ENCODE data around the gene NAT9. TPM values are rescaled to one million over a fixed set of nuclear protein-coding genes. Genes with fewer than 3 reads are reported as not detected.

The NAT9 gene
- total and polyA plus RNA-seq, 4 experiments from 2014 or later = 11.9 to 70.3 (median 39.6) TPM

- Mint-ChIP-seq H3K4me1 (peaks cover 40 to 82% (median 58%) of the 10 kb centered on the region in 4 donors), H3K27me3 (no peaks in the 10 kb centered on the region), H3K9me3 (no peaks in the 10 kb centered on the region), H3K27ac (peak overlapping the region; percentile 88 to 97 (median 94)), H3K4me3 (peak overlapping the region; percentile 90 to 99 (median 98)), H3K36me3 (peaks cover 30 to 52% of the 10 kb centered on the region in 2 donors)
- Histone ChIP-seq H3K36me3 (ENCODE audit: insufficient read depth, low read length) (peaks cover 5% of the 10 kb centered on the region), H3K27ac (ENCODE audit: low read depth, low read length) (peak overlapping the region; percentile 16), H3K9me3 (ENCODE audit: control insufficient read depth in 1 of 2, low read length in 2 of 2) (no peaks in the 10 kb centered on the region), H3K4me1 (ENCODE audit: insufficient read depth, low read length) (peaks cover 73% of the 10 kb centered on the region), H3K4me3 (ENCODE audit: low read length in 2 of 2) (no peak overlapping the region), H3K27me3 (ENCODE audit: insufficient read depth, low read length) (no peaks in the 10 kb centered on the region)
- ChIA-PET CTCF (ENCODE audit: partially characterized antibody) (interaction anchor here (1.1 to 9.4 kb wide), 5 partner anchors 6 to 95 kb away, joined by 7 to 128 read pairs (median 31); partner anchors contain the start of gene NAT9), POLR2A (ENCODE audit: partially characterized antibody) (interaction anchor here (1.2 to 20.4 kb wide), 6 partner anchors 8 to 22 kb away, joined by 3 to 489 read pairs (median 102); partner anchors contain the start of genes NAT9 and RAB37)
- no peak for DNase-seq
- intact Hi-C loops (cut with micrococcal nuclease) = no loop called here
Observed at GRCh38 chr17:74752415-74752814, 23.7 kb downstream of the NAT9 start.

GRCh38 chr17:74750327-74751069 is 25.6 kb downstream of the NAT9 start:
- POLR2A ChIA-PET (ENCODE audit: partially characterized antibody) = interaction anchor here (1.0 to 20.4 kb wide), 14 partner anchors 9 to 123 kb away, joined by 3 to 489 read pairs (median 6); partner anchors contain the start of genes FDXR, NAT9 and RAB37
- Mint-ChIP-seq H3K9me3 (no peaks in the 10 kb centered on the region), H3K4me1 (peaks cover 43 to 85% (median 61%) of the 10 kb centered on the region in 4 donors), H3K27ac (peak overlapping the region; percentile 88 to 98 (median 95)), H3K27me3 (no peaks in the 10 kb centered on the region), H3K36me3 (peaks cover 30 to 51% of the 10 kb centered on the region in 2 donors), H3K4me3 (peak overlapping the region; percentile 90 to 99 (median 98))
- peaks cover 73% of the 10 kb centered on the region for H3K4me1 ChIP-seq (ENCODE audit: insufficient read depth, low read length)
- CTCF ChIA-PET (ENCODE audit: partially characterized antibody) = interaction anchor here (0.6 to 8.8 kb wide), 12 partner anchors 9 to 169 kb away, joined by 3 to 115 read pairs (median 14); partner anchors contain the start of genes NAT9 and RAB37
- peak overlapping the region; percentile 64 to 92 for H3K4me3 ChIP-seq (ENCODE audit: low read length in 2 of 2)
- H3K36me3 ChIP-seq (ENCODE audit: insufficient read depth, low read length) = no peaks in the 10 kb centered on the region
- H3K27me3 ChIP-seq (ENCODE audit: insufficient read depth, low read length) = no peaks in the 10 kb centered on the region
- H3K9me3 ChIP-seq (ENCODE audit: control insufficient read depth in 1 of 2, low read length in 2 of 2) = no peaks in the 10 kb centered on the region
- H3K27ac ChIP-seq (ENCODE audit: low read depth, low read length) = peak overlapping the region; percentile 80
- intact Hi-C loops (cut with micrococcal nuclease) = loop anchor here (1.0 kb wide), 1 partner anchor 9 kb away; no protein-coding TSS in a partner anchor
- DNase-seq = peak in 1 of 5 donors; percentile 39

GRCh38 chr17:74750039-74750326 is 26.2 kb downstream of the NAT9 start:
- POLR2A ChIA-PET (ENCODE audit: partially characterized antibody) = interaction anchor here (1.0 to 20.4 kb wide), 12 partner anchors 8 to 123 kb away, joined by 3 to 489 read pairs (median 6); partner anchors contain the start of genes FDXR, NAT9 and RAB37
- H3K36me3 Mint-ChIP-seq = peaks cover 26 to 46% of the 10 kb centered on the region in 2 donors
- H3K27me3 ChIP-seq (ENCODE audit: insufficient read depth, low read length) = no peaks in the 10 kb centered on the region

GRCh38 chr17:74749279-74750038 is 26.7 kb downstream of the NAT9 start:
- H3K27ac ChIP-seq (ENCODE audit: low read depth, low read length) = peak overlapping the region; percentile 80
- no peaks in the 10 kb centered on the region for H3K9me3 Mint-ChIP-seq
- no peaks in the 10 kb centered on the region for H3K9me3 ChIP-seq (ENCODE audit: control insufficient read depth in 1 of 2, low read length in 2 of 2)
- H3K27ac Mint-ChIP-seq = peak overlapping the region; percentile 88 to 98 (median 94)
- H3K4me3 Mint-ChIP-seq = peak overlapping the region; percentile 90 to 99 (median 98)
- peaks cover 38 to 81% (median 56%) of the 10 kb centered on the region in 4 donors for H3K4me1 Mint-ChIP-seq
- peaks cover 73% of the 10 kb centered on the region for H3K4me1 ChIP-seq (ENCODE audit: insufficient read depth, low read length)
- no peaks in the 10 kb centered on the region for H3K27me3 ChIP-seq (ENCODE audit: insufficient read depth, low read length)
- peak overlapping the region; percentile 64 to 92 for H3K4me3 ChIP-seq (ENCODE audit: low read length in 2 of 2)
- intact Hi-C loops (cut with micrococcal nuclease) = no loop called here
- H3K36me3 Mint-ChIP-seq = peaks cover 24 to 42% of the 10 kb centered on the region in 2 donors
- POLR2A ChIA-PET (ENCODE audit: partially characterized antibody) = interaction anchor here (1.0 to 20.4 kb wide), 11 partner anchors 8 to 124 kb away, joined by 3 to 489 read pairs (median 6); partner anchors contain the start of genes FDXR, NAT9 and RAB37
- peak in 2 of 5 donors; percentile 40 to 69 for DNase-seq
- no peaks in the 10 kb centered on the region for H3K36me3 ChIP-seq (ENCODE audit: insufficient read depth, low read length)
- no peaks in the 10 kb centered on the region for H3K27me3 Mint-ChIP-seq
- CTCF ChIA-PET (ENCODE audit: partially characterized antibody) = interaction anchor here (0.6 to 8.8 kb wide), 15 partner anchors 8 to 170 kb away, joined by 3 to 115 read pairs (median 8); partner anchors contain the start of genes FDXR, NAT9 and RAB37

More at GRCh38 chr17:74750039-74750326, 26.2 kb downstream of the NAT9 start:
- H3K4me3 ChIP-seq (ENCODE audit: low read length in 2 of 2) = peak overlapping the region; percentile 64 to 92
- Mint-ChIP-seq H3K4me1 (peaks cover 38 to 81% (median 56%) of the 10 kb centered on the region in 4 donors), H3K9me3 (no peaks in the 10 kb centered on the region), H3K4me3 (peak overlapping the region; percentile 90 to 99 (median 98)), H3K27me3 (no peaks in the 10 kb centered on the region), H3K27ac (peak overlapping the region; percentile 88 to 98 (median 94))
- peak overlapping the region; percentile 80 for H3K27ac ChIP-seq (ENCODE audit: low read depth, low read length)
- CTCF ChIA-PET (ENCODE audit: partially characterized antibody) = interaction anchor here (0.6 to 8.8 kb wide), 13 partner anchors 8 to 170 kb away, joined by 3 to 115 read pairs (median 12); partner anchors contain the start of genes NAT9 and RAB37
- H3K4me1 ChIP-seq (ENCODE audit: insufficient read depth, low read length) = peaks cover 73% of the 10 kb centered on the region
- H3K36me3 ChIP-seq (ENCODE audit: insufficient read depth, low read length) = no peaks in the 10 kb centered on the region
- no peaks in the 10 kb centered on the region for H3K9me3 ChIP-seq (ENCODE audit: control insufficient read depth in 1 of 2, low read length in 2 of 2)
- DNase-seq = no peak
- intact Hi-C loops (cut with micrococcal nuclease) = no loop called here

GRCh38 chr17:74748529-74749278 is 27.4 kb downstream of the NAT9 start, which contains the start of gene NHERF1:
Gene NHERF1 (plus strand): TSS chr17:74748628. CDS start chr17:74748847, 219 bp downstream.
- Mint-ChIP-seq H3K9me3 (no peaks in the 10 kb centered on the region), H3K27me3 (no peaks in the 10 kb centered on the region), H3K4me1 (peaks cover 43 to 81% (median 60%) of the 10 kb centered on the region in 4 donors), H3K36me3 (peaks cover 24 to 39% of the 10 kb centered on the region in 2 donors), H3K27ac (peak within 1 kb of the TSS; percentile 88 to 98 (median 94)), H3K4me3 (peak within 1 kb of the TSS; percentile 90 to 99 (median 98))
- H3K4me3 ChIP-seq (ENCODE audit: low read length in 2 of 2) = peak within 1 kb of the TSS; percentile 64 to 92
- intact Hi-C loops (cut with micrococcal nuclease) = loop anchor here (1.0 kb wide), 3 partner anchors 22 to 125 kb away; partner anchors contain the start of gene NAT9
- H3K27ac ChIP-seq (ENCODE audit: low read depth, low read length) = peak within 1 kb of the TSS; percentile 80
- H3K9me3 ChIP-seq (ENCODE audit: control insufficient read depth in 1 of 2, low read length in 2 of 2) = no peaks in the 10 kb centered on the region
- H3K27me3 ChIP-seq (ENCODE audit: insufficient read depth, low read length) = no peaks in the 10 kb centered on the region
- POLR2A ChIA-PET (ENCODE audit: partially characterized antibody) = interaction anchor here (1.4 to 20.4 kb wide), 8 partner anchors 7 to 124 kb away, joined by 3 to 489 read pairs (median 27); partner anchors contain the start of genes FDXR, NAT9 and RAB37
- CTCF ChIA-PET (ENCODE audit: partially characterized antibody) = interaction anchor here (0.9 to 8.8 kb wide), 12 partner anchors 10 to 125 kb away, joined by 3 to 144 read pairs (median 14); partner anchors contain the start of genes FDXR, NAT9 and RAB37
- H3K4me1 ChIP-seq (ENCODE audit: insufficient read depth, low read length) = peaks cover 73% of the 10 kb centered on the region
- no peaks in the 10 kb centered on the region for H3K36me3 ChIP-seq (ENCODE audit: insufficient read depth, low read length)
- DNase-seq = peak; percentile 61 to 96 (median 94)

GRCh38 chr17:74748279-74748528 is 27.9 kb downstream of the NAT9 start:
- peak overlapping the region in 3 of 7 donors; percentile 35 to 88 (median 36) for H3K27ac Mint-ChIP-seq
- no peaks in the 10 kb centered on the region for H3K27me3 Mint-ChIP-seq
- H3K36me3 Mint-ChIP-seq = peaks cover 24 to 36% of the 10 kb centered on the region in 2 donors

More at GRCh38 chr17:74748279-74748528, 27.9 kb downstream of the NAT9 start:
- Mint-ChIP-seq H3K4me3 (peak overlapping the region; percentile 71 to 99 (median 82)), H3K9me3 (no peaks in the 10 kb centered on the region), H3K4me1 (peaks cover 44 to 81% (median 61%) of the 10 kb centered on the region in 4 donors)
- H3K36me3 ChIP-seq (ENCODE audit: insufficient read depth, low read length) = no peaks in the 10 kb centered on the region
- H3K27ac ChIP-seq (ENCODE audit: low read depth, low read length) = peak overlapping the region; percentile 80
- DNase-seq = peak in 1 of 5 donors; percentile 88
- peaks cover 73% of the 10 kb centered on the region for H3K4me1 ChIP-seq (ENCODE audit: insufficient read depth, low read length)
- peak overlapping the region; percentile 6 to 92 for H3K4me3 ChIP-seq (ENCODE audit: low read length in 2 of 2)
- intact Hi-C loops (cut with micrococcal nuclease) = loop anchor here (1.0 kb wide), 3 partner anchors 22 to 125 kb away; partner anchors contain the start of gene NAT9
- no peaks in the 10 kb centered on the region for H3K9me3 ChIP-seq (ENCODE audit: control insufficient read depth in 1 of 2, low read length in 2 of 2)
- ChIA-PET POLR2A (ENCODE audit: partially characterized antibody) (interaction anchor here (1.3 to 20.4 kb wide), 5 partner anchors 11 to 124 kb away, joined by 3 to 489 read pairs (median 166); partner anchors contain the start of genes FDXR, NAT9 and RAB37), CTCF (ENCODE audit: partially characterized antibody) (interaction anchor here (4.5 to 4.6 kb wide), 5 partner anchors 8 to 115 kb away, joined by 59 to 144 read pairs (median 77); partner anchors contain the start of genes GRIN2C and NAT9)
- H3K27me3 ChIP-seq (ENCODE audit: insufficient read depth, low read length) = no peaks in the 10 kb centered on the region
